NCI-H524 treated with DMSO at 0.1 percent for 48 hours (cell line): ENCODE results near the gene SOX3.

Source experiments
- DNase-seq: peaks from one replicate; lab custom pipeline; 2025; lab: John Stamatoyannopoulos, UW

Gene SOX3

DNA sequence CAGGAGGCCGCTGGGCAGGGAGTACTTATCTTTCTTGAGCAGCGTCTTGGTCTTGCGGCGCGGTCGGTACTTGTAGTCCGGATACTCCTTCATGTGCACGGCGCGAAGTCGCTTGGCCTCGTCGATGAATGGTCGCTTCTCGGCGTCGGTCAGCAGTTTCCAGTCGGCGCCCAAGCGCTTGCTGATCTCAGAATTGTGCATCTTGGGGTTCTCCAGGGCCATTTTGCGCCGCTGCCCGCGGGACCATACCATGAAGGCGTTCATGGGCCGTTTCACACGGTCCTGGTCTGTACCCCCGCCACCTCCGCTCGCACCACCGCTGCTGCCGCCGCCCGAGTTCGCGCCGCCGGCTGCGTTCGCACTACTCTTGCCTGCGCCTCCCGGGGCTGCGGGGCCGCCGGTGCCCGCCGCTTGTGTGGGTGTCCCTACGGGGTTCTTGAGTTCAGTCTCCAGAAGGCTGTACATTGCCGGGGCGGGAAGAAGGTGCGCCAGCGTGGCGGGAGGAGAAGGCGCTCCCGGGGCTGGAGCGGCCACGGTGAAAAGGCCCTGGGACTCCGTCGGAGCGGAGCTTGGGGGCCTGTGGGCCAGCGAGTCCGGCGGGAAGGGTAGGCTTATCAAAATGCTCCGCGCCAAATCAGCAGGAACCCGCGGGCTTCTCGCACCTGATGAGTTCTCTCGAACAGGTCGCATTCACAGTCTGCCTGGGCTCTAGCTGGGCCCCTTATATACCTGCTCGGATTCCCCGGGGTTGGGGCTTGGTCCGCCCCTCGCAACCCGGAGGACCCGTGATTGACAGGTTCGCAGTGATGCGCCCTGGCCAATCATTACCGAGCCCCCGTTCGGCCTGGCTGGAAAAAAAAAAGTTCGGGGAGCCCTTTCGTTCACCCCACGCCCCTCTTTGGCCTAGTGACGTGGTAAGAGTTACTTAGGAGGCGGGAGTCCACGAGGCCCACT lies at the start of gene SOX3:
TSS of gene SOX3 (minus strand) at position 699 of the 954 bp plus-strand sequence. CDS start at position 690, 9 bp downstream.
- no peak for DNase-seq

DNA sequence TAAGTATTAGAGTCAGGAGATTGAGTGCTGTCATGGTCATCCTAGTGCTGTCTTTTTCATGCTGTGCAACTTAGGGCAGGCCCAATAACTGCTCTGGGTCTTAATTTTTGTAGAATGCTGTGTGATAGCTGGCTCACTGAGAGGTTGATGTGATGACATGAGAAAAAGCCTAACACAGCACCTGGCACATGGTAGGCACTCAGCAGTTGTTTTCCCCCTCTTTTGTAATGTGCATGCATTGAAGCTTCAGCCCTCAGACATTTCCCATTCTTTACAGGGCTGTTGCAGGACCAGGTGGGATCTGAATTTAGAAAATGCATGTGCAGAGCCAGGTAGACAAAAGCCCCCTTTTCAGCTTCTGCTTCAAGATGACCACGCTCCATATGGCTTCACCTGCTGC lies 44.1 kb upstream of the SOX3 start:
- DNase-seq, result no peak

DNA sequence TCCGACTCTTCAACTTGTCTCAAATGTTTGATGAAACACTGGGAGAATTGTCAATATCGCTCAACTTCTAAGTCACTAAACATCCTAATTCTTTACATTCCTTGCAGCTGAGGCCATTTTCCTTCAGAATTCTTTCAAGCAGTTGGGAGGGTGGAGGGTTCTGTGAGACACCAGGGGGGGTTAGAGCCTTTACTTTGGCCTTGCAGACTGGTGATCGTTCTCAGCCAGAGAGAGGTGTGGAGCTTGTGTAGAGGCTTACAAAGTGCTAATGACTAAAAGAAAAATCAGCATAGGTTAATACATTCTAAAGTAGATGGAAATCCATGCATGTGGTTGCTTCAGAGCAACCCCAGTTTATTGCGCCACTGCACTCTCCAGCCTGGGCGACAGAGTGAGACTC lies 21.3 kb upstream of the SOX3 start:
- DNase-seq, result no peak

DNA sequence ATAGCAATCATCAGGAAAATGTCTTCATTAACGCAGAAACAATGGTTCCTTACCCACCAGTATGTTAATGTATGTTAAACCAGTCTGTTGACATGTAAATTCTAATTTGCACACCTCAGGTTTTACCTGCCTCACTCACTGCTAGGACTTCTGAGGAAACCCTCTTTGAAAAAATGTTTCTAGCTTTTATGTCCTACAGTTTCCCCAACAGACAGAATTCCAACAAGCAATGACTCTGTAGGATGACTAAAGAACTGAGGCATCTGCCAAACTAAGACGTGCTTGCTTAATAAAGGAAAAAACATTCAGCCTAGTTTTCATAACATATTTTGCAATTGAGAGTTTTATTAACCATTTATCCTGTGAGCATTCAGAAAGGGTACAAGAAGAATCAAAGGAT lies 20.6 kb upstream of the SOX3 start:
- no peak for DNase-seq

DNA sequence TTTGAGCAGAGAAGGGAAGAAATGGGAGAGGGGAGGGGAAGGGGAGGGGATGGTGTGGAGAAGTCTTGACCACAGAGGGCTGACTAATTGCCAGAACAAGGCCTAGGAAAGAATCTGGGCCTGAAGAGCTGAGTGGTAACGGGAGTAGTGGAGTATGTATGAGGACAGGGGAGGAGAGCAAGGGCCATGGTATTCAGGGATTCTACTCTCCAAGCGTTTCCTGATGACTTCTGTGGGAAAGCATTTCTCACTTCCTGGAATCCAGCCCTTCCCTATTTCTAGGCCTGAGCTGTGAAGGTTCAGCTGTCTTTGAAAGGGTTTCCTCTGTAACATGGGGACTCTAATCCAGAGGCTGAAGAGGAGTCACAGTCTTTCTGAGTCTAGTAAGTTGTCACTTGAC lies 19.7 kb upstream of the SOX3 start:
- DNase-seq, result no peak

DNA sequence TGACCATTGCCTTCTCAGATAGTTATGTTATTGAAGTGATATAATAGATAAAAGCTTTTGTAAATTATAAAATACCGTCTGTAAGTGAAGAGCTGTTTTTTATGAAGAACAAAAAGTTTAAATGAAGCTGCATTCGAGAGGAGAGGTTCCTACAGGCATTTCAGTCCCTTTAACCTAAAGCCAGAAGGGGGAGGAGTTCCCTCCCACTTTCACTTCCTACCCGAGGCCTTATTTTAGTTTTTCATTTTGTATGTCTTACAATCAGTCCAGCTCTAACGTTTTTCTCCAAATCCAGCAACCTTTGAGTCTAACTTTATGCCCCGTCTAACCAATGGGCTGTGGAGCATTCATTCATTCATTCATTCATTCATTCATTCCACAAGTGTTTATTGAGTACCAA lies 16.5 kb upstream of the SOX3 start:
- no peak for DNase-seq

DNA sequence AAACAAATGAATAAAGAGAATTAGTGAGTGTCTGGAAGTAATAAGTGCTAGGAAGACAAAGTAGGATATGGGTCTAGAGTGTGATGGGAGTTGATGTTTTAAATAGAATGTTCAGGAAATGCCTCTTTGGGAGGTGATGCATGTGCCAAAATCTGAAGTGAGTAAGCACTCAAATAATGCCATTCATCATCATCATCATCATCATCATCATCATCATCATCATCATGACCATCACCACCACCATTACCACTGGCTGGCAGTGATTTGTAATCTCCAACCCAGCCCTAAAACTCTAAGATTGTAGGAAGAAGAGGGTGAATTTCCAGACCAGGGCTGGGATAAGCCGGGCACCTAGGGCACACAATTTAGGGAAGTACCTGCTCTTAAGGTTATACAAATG lies 9.7 kb upstream of the SOX3 start:
- DNase-seq, result no peak

DNA sequence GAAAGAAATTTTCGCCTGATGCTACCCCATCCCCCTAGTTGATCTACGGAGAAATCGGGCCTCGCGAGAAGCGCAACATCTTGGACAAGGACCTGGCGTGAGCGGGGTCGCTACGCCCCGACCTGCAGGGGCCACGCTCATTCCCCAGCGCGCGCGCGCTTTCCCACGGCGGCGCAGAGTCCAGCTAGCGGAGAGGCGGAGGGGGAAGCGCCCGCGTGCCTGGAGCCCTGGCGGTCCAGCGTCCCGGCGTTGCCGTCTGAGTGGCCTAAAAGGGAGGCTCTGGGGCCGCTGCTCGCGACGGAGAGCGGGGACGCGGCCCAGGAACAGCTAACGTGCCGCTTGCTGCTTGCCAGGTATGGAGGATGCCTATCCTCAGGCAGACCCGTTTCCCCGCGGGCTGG lies 6.0 kb upstream of the SOX3 start:
- DNase-seq, result no peak

DNA sequence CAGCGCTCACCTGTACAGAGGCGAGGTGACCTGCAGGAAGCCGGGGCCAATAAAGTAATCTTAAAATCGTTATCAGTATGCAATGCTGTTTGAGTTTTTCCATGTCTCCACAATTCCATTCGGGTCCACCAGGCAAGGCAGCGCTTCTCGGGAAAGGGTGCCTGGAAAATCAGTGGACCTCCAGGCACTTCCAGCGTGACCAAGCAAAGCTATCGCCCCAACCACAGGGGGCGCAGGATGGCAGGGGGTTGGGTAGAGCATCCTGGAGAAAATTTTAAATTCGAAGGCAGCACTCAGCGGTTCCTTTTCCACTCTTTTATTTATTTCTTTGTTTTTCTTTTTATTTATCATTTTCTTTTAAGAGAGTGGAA lies 5.4 kb upstream of the SOX3 start:
- DNase-seq, result no peak

DNA sequence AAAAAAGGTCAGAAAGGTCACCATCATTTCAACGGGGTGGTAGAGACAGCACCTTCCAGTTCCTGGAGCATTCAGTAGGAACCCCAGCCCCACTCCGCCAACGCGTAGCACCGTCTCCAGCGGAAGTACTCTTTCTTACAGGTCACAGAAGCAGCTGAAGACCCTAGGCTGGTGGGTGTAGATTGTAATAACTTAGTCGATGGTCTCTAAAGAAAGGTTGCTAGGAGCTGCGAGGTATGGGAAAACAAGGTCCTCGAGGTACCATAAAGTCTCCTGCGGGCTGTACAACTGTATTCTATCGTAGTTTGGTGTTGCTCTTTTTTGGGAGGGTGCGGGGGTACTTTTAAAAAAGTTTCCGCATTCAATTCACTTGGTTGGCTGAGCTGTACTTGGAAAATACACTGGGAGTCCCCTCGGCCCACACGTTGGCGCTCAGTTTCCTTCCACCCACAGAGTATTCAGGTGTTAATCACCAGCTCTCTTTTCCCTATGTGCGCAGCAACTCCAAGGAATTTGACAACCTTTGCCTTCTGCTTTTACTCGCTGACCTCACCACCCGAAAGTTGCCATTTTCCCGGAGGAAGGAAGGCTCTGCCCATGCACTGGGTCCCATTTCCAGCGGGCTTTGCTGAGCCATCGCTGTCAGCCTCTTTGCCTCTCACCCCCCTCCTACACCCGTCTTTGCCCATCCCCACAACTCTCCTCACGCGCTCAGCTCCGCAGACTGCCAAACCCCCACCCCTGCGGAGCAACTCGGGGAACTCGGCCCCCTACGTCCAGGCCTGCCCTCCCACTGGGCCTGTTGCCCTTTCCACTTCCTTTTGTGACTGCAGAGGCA lies 4.8 kb upstream of the SOX3 start:
- no peak for DNase-seq

DNA sequence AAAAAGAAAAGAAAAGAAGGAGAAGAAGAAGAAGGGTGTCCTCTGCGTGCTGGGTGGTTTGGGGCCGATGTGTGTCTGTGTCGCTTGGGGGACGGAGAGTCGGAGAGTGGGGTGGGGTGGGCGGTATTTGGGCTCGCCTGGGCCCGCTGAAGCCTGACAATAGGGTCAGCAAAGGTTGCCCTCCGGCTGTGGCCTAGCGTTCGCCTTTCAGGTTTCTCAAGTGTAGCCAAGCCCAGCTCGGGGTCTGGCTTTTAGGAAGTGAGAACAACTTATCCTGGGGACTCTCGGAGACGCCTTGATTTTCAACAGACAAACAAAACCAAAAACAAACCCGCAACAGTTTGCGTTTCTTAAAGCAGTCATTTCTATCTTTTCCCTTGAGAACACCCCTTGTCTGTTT lies 4.1 kb upstream of the SOX3 start:
- DNase-seq, result no peak

DNA sequence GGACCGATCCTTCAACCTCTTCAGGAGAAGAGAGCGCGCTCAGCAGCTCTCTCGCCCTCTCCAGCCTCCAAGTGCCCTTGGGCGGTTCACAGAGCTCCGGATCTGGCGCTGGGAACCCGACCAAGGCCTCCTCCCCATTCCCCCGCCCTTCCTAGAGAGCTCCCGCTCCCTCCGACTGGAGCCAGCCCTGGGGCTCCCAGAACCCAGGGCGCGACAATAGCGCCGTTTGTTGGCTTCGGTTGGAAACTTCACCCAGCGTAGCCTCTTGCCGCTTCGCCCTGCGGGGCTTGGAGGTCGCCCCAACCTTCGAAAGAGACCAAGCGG lies 3.1 kb upstream of the SOX3 start:
- no peak for DNase-seq

DNA sequence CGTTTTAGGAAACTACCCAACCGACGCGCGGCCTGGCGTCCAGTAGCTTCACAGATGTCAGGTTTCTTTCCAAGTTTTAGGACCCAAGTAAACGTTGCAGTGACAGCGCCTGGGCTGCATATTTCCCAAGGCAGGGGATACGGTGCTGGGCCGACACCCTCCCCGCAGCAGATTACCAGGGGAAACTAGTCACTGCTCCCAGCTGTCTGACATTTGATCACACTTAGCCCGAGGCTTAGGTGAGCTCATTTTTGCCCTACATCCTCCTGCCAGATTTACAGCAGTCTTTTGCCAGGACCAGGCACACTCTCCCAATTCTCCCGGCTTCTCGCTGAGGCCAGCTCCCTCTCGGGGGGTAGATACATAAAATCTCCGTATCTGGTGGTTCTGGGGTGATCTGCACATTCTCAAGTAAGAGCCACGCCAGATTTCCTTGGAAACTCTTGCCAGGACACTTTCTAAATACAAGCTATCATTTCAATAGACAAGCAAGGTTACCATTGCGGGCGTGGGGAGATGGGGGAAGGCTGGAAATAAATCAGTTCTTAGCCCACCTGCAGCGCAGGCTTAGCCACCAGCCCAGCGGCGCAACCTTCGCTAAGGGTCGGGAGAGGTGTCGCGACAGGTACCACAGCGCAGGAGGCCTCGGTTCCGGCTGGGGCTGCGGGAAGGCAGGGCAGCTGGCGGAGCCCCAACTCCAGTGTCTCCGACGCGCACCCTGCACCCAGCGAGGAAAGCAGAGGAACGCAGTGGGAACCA lies 2.5 kb upstream of the SOX3 start:
- no peak for DNase-seq

DNA sequence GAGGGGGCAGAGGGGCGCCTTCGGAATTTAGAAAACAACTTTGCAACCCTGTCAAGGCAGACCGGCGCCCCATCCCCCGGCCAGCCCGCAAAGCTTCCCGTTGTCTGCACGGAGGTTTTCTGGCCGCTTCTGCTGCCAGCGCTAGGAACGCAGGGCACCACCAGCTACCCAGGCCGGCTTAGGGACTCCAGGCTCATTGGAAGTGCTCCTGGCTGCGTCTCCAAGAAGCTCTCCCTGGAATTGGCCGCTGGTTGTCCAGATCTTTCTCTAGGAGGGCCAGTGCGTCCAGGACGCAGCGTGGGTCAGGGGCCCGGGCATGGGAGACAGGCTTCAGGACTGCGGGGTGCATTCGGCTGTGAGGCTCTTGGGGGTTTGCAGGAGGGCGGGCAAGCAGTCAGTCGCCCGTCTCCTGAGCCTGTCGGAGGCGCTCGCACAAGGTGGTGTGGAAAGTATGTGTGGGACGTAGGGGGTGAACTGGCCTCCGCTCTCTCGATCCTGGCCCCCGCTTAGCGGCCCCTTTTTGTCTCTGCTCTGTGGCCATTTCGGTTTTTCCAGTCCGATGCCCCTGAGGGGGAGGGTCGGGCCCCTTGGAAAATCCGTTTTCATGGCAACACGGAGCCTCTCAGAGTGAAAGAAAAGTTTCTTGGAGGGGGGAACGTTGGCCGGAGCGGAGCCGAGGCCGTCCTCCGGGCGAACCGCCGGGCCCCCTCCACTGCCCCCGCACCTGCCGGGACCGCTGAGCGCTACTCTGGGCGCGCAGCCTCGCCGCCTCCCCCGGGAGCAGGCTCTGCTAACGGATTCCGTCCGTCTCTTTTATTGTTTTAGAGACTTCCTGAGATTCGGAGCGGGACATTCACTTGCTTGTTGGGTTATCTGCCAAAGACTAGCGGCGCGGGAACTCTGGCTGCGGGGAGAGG lies 810 bp upstream of the SOX3 start:
- DNase-seq, result no peak

DNA sequence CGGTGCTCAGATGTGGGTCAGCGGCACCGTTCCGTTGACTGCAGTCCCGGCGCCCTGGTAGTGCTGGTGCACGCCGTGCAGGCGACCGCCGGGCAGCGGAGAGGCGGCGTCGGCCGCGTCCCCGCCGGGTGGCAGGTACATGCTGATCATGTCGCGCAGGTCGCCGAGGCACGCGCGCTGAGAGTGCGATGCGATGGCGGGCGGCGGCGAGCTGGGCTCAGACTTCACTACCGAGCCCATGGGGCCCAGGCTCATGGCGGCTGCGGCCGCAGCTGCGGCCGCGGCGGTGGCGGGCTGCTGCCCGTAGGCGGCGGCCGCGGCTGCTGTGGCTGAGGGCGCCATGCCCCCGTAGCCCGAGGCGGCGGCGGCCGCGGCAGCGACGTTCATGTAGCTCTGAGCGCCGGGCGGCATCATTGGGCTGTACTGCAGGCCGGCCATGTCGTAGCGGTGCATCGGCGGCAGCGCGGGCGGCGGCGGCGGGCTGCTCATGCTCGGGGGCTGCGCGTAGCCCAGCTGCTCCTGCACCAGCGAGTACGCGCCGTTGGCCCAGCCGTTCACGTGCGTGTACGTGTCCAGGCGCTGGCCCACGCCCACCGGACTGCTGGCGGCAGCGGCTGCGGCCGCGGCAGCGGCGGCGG lies 1.0 kb downstream of the SOX3 start:
- no peak for DNase-seq

DNA sequence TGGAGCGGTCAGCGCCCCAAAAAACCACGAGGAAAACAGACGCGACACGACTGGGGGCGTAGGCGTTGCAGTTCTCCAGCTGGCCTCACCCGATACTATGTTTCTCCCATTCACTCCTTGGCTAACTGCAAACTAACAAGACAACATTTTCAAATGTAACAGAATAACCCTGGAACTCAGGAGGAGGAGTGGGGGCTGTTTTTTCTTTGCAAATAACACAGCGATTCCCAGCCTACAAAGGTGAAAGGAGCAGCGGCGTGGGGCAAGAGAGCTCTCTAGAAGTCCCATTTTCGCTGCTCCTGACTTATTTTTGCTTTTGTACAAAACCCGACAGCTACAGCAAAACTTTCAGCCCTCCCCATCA lies 1.6 kb downstream of the SOX3 start:
- DNase-seq, result no peak

DNA sequence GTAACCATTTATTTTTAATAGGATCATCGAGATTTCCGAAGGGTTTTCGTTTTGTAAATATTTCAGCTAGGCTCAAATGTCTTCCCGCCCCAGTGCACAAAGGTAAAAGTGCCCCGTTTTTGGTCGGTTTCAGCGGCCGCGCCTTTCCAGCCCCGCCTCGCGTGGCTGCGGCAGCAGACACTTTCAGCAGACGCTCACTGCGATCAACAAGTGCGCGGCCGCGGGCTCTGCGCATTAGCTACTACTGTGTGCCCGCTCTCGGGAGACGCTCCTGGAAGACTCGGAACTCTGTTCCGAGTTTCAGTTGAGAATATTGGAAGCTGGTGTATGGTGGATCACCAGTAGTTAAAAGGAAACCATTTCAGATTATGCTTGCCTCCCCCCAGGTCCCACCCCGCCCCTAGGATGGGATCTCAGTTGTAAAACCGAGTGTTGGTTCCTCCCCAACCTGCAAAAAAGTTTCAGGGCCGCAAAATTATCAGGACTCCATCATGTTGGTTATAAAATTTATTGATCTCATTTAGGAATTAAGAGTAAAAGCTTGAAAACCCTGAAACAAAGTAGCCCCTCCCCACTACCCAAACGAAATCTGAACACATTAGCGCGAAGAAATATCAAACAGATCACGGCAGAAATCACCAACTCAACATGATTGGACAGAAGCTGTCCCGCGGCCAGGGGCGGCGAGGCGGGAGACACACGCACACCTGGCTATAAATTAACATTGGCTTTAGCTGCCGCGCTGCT lies 2.2 kb downstream of the SOX3 start:
- no peak for DNase-seq

DNA sequence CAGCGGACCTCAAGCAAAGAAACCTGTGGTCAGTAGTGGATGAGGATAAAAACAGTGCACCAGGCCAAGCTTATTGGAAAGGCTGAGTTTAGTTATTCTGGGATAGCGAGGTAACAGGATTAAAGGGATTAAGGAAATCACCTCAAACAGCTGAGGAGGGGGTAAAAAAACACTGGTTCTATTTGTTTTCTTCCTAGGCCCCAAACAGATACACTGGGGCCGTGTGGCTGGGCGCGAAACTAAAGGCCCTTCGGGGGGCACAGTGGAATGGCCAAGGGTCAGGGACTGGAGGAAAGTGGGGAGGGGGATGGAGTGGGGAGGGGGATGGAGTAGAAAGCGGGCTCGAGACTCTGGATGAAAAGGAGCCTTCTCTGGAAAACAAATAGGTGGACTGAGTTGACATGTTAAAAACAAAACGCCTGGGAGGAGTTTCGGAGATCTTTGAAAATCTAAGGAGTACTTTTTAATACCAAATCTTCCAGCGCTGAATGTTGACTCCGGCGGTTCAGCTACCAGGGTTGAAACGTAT lies 2.9 kb downstream of the SOX3 start:
- DNase-seq, result no peak

DNA sequence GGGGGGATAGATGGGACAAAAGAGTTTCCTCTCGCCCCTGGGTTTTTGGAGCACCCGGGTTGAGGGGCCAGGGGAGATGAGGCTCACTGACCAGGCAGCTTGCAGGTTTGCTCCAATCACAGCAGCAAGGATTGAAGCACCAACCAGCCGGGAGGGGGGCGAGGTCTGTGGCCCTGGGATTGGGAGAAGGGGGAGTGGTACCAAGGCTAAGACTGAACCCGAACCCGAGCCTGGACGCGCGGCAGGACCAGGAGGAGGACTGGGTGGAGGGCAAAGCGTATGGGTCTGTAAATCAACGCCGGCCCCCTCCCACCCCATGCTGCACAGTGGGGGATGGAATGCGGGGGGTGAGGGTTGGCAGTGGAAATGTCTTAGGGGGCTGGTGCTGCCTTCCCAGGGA lies 3.5 kb downstream of the SOX3 start:
- no peak for DNase-seq

DNA sequence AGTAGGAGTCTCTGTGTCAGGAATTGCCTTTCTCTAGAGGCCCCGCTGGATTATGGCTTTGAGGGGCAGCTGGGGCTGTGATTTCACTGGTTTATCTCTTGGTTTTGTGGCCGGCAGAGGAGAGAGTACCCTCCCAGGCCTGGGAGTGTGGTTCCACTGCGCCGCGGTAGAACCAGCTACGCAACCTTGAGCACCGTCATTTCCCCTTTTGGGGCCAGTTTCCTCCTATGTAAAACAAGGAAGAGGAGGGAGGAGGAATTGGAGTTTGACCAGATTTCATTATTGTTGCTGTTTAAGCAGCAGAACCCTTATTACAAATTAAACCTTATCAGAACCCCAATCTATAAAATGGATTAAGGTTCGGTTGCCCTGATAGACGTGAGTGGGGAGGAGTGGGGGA lies 4.4 kb downstream of the SOX3 start:
- no peak for DNase-seq
